Glomerular visceral epithelial cell (primary cell): ENCODE results near the gene ARFIP1.

Experiments used
- DNase-seq: peaks from one replicate; pipeline ENCODE4 v3.0.0-alpha.2; 2016; ENCODE audit errors: extremely low spot score

ARFIP1 gene

DNA sequence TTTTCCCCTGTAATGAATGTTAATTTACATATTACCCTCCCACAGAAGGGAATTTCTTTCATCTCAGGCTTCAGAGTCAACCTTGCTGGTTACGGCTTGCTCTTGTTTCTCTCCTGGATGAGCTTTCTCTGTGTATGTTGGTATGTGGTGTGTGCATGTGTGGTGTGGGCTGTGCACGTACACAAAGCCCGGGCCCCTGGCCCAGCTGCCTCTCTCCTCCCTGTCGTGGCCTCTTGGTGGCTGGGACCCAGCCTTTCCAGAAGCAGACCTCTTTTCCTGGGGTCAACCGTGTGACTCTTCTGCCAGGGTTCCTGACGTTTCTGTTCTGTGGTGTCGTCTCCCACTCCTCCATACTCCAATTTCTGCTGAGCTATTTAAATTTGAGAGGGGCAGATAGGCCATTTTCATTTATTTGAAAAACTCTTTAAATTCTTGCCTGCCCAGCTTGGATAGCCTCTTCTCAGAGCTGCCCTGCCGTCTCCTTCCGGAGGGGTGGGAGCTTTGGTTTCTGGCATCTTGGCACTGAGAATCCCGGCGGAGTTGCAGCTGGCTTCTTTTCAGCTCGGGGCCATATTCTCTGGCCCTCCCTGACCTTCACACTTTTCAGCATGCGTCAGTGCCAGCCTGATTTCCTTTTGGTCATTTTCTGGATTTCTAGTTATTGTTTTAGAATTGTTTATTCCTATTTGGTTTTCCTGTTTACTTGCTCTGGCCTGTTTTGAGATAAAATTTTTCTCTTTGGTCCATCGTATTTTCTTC, 181.4 kb downstream of the ARFIP1 start:
- DNase-seq, result no peak

DNA sequence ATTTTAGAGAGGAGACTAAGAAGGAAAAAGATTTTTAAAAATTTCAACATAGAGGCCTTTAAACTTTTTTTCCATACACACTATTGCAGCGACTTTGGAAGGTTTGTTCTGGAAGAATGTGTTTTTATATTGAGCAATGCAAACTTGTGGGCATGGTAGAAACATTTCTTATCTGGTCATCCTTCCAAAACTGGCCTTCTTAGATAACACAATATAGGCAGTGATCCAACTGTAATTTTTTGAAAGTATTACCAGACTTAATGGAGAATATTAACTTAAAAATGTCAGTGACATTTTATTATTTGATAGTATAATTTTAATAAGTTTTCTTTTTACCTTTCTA, 182.0 kb downstream of the ARFIP1 start:
- DNase-seq, result no peak
